UCSD-AML1 (cell line): ENCODE results near the gene SUSD4.
"Not testable (repeated sequence)": the region's sequence is repeated elsewhere in the genome, so short reads cannot be mapped to it uniquely, and the experiment has no call there.

Source experiments
- DNase-seq: peaks from one replicate; lab custom pipeline; 2025; ENCODE audit not compliant: unreplicated experiment; lab: John Stamatoyannopoulos, UW

The SUSD4 gene

GRCh38 chr1:223253916-223254315, 110.1 kb downstream of the SUSD4 start:
- no peak for DNase-seq

DNA sequence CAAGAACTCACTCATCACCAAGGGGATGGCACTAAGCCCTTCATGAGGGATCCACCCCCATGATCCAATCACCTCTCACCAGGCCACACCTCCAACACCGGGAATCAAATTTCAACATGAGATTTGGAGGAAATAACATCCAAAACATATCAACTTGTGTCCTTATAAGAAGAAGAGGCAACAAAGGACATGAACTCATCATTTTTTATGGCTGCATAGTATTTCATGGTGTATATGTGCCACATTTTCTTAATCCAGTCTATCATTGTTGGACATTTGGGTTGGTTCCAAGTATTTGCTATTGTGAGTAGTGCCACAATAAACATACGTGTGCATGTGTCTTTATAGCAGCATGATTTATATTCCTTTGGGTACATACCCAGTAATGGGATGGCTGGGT, 112.6 kb downstream of the SUSD4 start:
- not testable (repeated sequence) for DNase-seq

- no peak for DNase-seq
Measured at GRCh38 chr1:223250632-223251015, 113.4 kb downstream of the SUSD4 start.

DNA sequence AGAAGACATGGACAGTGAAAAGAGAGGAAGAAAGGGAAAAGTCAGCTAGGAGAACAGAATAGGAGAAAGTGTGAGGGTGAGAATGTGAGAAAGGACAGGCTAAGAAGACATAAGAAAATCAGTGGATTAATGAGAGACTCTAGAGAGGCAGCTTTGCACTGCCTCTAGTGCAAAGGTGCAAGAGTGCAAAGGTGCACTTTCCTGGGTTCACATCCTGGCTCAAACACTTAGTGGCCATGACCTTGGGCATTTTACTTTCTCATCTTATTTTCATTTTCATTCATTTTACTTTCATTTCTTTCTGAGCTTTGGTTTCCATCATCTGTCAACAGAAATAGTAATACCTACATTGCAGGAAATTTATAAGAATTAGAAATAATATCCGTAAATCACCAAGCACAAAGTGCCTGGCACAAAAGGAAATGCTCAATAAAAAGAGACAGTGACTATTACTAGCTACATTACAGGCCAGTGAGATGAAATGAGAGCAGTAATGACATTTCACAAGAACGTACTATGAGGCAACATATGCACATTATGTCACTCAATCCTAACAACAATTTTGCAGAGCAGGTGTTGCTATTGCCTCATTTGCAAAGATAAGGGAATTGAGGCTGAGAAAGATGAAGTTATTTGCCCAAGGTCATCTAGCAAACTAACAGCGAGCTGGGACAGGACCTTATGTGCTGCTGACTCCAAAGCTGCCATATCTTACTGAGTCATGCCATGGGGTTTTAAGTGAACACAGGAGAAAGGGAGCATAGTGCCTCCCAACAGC, 113.9 kb downstream of the SUSD4 start:
- DNase-seq = no peak

DNA sequence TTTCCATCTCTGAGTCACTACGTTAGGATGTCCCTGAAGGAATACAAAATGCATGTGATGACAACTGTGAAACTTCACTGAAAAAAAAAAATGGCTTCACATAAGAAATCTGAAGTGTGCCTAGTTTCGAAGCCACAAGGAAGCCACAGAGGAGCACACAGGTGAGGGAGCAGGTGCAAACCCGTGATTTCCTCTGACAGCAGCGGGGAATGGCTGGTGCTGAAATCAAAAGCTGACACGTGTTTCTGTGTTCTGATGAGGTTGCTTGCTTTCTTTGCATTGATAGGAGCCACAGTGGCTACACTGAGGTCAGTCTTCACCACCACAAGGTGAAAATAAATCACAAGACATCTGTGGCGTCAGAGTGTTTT, 115.2 kb downstream of the SUSD4 start:
- DNase-seq = no peak

DNA sequence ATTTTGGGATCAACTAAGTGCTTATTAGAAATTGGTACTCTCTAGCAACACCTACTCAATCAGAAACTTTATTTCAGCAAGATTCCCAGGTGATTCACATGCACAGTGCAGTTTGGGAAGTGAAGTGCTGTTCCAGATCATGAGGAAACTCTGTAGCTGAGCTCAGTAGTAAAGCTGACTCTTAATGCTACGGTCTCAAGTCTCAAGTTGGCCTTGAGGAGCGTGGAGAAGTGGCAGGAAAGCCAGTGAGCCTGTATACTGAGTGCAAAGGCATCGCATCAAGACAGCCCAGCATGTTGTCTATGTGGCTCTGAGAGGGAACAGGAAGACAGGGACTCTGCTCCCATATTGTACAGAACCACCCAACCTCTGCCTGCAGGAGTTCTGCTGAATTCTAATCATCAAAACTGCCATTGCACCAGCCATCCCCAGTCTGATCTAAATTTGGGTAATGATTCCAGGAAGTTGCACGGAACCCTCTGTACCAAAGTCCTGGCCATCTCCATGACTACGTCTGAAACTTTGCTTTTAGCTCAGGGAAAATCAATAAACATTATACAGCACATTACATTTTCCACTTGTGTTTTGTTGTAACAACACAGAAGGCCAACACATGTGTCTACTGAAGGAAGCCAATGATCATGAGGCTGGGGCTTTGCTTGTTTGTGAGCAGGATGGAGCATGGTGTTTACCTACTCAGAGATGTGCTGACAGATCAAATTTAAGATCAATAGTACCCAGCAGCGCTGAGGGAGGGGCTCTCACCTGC, 115.8 kb downstream of the SUSD4 start:
- no peak for DNase-seq

- DNase-seq = no peak
Measured at GRCh38 chr1:223246476-223247112, 117.4 kb downstream of the SUSD4 start.

DNA sequence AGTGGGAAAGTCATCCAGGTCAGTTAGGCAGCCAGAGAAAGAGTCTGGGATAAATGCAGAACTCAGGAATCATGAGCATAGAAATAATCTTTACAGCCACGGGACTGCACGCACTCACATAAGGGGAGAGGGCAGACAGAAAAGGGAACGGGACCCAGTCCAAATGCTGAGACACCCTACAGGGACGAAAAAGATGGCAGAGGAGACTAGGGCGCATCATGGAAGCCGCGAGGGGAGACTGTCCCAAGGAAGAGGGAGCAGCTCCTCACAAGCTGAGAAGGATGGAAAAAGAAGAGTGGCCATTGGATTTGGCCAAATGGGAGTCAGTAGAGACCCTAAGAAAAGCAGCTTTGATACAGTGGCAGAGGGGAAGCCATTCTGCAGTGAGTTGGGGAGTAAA, 118.0 kb downstream of the SUSD4 start:
- no peak for DNase-seq

- no peak for DNase-seq
Measured at GRCh38 chr1:223245411-223245810, 118.6 kb downstream of the SUSD4 start.

- DNase-seq = no peak
Measured at GRCh38 chr1:223244366-223245103, 119.4 kb downstream of the SUSD4 start.

GRCh38 chr1:223243441-223244050, 120.4 kb downstream of the SUSD4 start:
- DNase-seq = no peak

DNA sequence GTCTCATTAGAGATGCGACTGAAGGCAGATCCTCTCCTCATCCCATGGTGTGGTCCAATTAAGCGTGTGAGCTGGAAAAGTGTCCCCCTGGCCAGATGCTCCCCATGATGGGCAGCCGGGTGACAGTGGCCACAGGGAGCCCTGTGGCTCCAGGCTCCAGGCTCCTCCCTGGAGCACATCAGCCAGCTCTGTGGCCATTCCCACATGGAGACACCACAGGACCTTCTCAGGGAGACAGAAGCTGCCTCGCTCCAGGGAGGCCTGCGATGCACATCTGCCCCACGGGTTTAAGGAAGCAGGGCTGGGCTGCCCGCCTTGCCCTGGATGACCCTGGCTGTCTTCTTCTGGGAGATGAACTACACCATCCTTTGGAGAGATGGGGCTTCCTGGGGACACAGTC, 121.0 kb downstream of the SUSD4 start:
- DNase-seq = no peak

DNA sequence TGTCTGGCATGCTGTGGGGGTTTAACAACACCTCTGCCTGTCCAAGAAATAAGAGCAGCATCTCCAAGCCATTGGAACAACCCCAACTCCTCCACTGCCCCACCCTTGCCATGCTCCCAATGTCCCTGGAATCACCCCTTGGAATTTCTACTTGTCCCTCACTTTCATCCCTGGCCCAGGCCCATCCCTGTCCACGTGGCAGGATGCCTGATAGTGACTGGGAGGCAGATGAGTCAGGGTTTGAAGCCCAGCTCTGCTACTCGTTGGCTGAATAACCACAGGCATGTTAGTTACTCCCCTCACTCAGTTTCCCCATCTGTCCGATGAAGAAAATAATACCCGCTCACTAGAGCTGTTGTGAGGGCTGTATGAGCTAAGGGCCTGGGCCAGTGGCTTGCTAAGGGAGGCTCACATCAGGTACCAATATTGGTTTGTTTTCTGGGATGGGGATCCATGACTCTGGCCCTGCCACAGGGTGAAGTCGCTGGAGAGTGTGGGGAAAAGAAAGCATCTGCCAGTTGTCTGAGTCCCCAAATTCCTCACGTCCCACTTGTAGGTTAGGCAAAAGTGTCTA, 121.5 kb downstream of the SUSD4 start:
- no peak for DNase-seq

GRCh38 chr1:223240122-223240521, 123.9 kb downstream of the SUSD4 start:
- no peak for DNase-seq

- DNase-seq = no peak
Measured at GRCh38 chr1:223235091-223235490, 128.9 kb downstream of the SUSD4 start.

DNA sequence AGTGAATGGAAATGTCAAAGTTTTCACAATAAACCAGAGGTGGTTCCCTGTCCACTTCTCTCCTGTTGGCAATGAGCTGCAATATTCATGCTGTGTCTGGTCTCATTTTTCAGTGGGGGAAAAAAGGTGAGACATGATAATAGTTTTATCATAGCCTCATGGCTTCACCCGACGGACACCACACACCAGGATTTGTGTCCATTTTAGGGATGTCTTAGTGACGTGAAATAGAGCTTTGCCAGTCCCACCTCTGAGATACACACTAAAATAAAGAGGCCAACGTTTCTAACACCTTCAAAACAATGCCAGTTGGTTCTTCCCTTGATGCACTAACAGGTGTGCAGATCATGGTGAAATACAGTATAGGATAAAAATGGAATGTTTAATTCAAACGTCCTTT, 129.4 kb downstream of the SUSD4 start:
- DNase-seq = no peak

- DNase-seq = no peak
Measured at GRCh38 chr1:223234170-223234514, 129.8 kb downstream of the SUSD4 start.

DNA sequence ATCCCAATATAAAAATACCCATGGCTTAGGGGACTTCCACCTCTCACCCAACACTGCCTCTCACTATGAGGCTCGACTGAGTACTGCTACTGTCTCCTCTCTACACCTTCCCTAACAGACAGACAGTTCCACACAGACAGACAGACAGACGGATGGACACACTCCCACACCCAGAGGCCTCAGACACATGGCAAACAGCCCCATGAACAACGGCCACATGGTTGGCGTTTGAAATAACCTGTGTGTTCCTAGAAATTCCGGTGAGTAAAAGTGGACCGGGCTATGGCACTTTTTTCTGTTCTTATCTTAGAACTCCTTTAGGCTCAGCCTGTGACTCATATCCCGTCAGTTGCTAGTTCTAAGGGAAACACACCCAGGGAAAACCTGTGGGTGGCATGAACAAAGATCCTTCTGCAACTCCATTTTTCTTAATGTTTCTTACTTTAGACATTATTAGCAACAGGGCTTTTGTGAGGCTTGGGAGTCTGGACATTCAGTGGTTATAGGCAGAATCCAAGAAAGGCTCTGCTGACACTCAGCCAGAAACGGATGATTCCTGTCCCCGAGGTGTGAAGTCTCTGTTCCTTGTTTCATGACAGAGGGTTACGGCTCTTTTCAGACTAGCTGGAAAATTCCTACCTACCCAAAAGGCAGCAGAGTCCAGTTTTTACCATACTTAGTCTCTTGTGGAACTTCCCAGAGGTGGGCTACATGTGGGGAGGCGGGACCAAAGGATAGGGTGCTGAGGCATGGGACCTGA, 130.4 kb downstream of the SUSD4 start:
- peak; percentile 60 for DNase-seq

GRCh38 chr1:223233019-223233409, 131.0 kb downstream of the SUSD4 start:
- no peak for DNase-seq

DNA sequence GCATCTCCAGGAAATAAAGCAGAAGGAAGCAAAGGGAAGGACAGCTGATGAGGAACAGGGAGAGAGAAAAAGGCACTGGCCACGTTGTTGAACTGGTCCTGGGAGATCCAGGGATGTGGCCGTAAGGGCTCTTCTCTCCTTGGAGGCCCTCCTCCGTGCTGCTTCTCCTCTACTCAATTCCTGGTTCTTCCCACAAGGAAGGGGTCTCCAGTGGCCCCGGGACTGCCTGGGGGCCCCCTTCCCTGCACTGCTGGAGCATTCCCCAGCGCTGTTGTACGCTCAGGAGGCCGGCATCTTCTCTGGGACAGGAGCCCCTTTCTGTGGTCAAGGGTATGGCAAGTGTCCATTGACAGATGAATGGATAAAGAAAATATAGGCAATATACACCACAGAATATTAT, 132.4 kb downstream of the SUSD4 start:
- DNase-seq = no peak
